ENCODE results near the gene DUSP28. TPM values are rescaled to one million over a fixed set of nuclear protein-coding genes. Genes with fewer than 3 reads are reported as not detected.
"Not testable (repeated sequence)": the region's sequence is repeated elsewhere in the genome, so short reads cannot be mapped to it uniquely, and the experiment has no call there.

Gene DUSP28
- total RNA-seq, 2 donors from 2014 or later: 1.4 to 2.8 TPM

DNA sequence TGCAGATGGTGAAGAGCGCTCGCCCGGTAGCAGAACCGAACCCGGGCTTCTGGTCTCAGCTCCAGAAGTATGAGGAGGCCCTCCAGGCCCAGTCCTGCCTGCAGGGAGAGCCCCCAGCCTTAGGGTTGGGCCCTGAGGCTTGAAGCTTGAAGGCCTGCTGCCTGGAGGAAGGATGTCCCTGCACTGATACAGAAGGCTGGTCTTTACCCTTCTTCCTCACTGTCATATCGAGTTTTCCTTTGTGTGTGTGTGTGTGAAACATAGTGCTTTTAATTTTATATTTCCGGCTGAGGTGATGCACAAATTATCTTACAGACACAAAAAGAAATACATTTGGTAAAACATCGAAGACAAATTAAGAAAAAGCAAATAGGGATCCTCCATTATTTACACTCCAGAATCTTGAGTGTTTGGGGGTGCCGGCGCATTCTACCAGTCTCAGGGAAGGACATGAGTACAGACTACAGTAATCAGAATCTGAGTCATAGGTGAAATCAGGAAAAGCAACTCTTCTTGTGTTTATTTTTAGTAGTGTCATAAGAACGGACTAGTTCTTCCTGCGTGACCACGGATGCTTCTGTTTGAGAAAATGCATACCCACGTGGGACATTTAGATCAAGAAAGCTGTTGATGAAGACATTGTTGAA is 1.3 kb downstream of the DUSP28 start:
- TF ChIP-seq, protein P1, sequence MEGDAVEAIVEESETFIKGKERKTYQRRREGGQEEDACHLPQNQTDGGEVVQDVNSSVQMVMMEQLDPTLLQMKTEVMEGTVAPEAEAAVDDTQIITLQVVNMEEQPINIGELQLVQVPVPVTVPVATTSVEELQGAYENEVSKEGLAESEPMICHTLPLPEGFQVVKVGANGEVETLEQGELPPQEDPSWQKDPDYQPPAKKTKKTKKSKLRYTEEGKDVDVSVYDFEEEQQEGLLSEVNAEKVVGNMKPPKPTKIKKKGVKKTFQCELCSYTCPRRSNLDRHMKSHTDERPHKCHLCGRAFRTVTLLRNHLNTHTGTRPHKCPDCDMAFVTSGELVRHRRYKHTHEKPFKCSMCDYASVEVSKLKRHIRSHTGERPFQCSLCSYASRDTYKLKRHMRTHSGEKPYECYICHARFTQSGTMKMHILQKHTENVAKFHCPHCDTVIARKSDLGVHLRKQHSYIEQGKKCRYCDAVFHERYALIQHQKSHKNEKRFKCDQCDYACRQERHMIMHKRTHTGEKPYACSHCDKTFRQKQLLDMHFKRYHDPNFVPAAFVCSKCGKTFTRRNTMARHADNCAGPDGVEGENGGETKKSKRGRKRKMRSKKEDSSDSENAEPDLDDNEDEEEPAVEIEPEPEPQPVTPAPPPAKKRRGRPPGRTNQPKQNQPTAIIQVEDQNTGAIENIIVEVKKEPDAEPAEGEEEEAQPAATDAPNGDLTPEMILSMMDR (conservative IDR thresholded peaks at IDR 0.05): no peak
- Histone ChIP-seq H3K36me3 (ENCODE audit: control insufficient read depth, insufficient read depth, low read length) (peaks cover 9% of the 10 kb centered on the region), H3K4me1 (ENCODE audit: control insufficient read depth, insufficient read depth, low read length) (peaks cover 2% of the 10 kb centered on the region), H3K4me3 (ENCODE audit: low read length) (peak overlapping the region; percentile 86), H3K27ac (ENCODE audit: low read depth, low read length) (no peak overlapping the region), H3K27me3 (ENCODE audit: control insufficient read depth, insufficient read depth, low read length, poor library complexity, severe bottlenecking) (no peaks in the 10 kb centered on the region), H3K9ac (ENCODE audit: extremely low read depth, low read length, poor library complexity, severe bottlenecking) (peak overlapping the region; percentile 50), H3K9me3 (ENCODE audit: control insufficient read depth, low read length) (no peaks in the 10 kb centered on the region)
- H3K27me3 Mint-ChIP-seq (ENCODE audit: insufficient read depth): peaks cover 25% of the 10 kb centered on the region
- H3K36me3 Mint-ChIP-seq (ENCODE audit: low read depth): peaks cover 17% of the 10 kb centered on the region
- peak overlapping the region; percentile 87 for H3K27ac Mint-ChIP-seq
- peaks cover 12% of the 10 kb centered on the region for H3K4me1 Mint-ChIP-seq
- peak overlapping the region; percentile 64 for H3K4me3 Mint-ChIP-seq
- WGBS, 2 experiments (ENCODE audit: insufficient coverage in 1 of 2, insufficient read length in 1 of 2): 42 to 49% methylated on average over 8 to 13 of the region's 14 CpGs
- H3K9me3 Mint-ChIP-seq: no peaks in the 10 kb centered on the region
- peak; percentile 28 for DNase-seq

- DNase-seq; H3K9me3 ChIP-seq (ENCODE audit: control insufficient read depth, low read length); H3K9me3 Mint-ChIP-seq; H3K27ac ChIP-seq (ENCODE audit: low read depth, low read length); H3K4me3 ChIP-seq (ENCODE audit: low read length); H3K36me3 ChIP-seq (ENCODE audit: control insufficient read depth, insufficient read depth, low read length); H3K4me3 Mint-ChIP-seq; H3K9ac ChIP-seq (ENCODE audit: extremely low read depth, low read length, poor library complexity, severe bottlenecking); H3K27ac Mint-ChIP-seq: not testable (repeated sequence)
- H3K4me1 ChIP-seq (ENCODE audit: control insufficient read depth, insufficient read depth, low read length): peaks cover 14% of the 10 kb centered on the region
- peaks cover 31% of the 10 kb centered on the region for H3K27me3 Mint-ChIP-seq (ENCODE audit: insufficient read depth)
- H3K4me1 Mint-ChIP-seq: peaks cover 16% of the 10 kb centered on the region
- peaks cover 17% of the 10 kb centered on the region for H3K36me3 Mint-ChIP-seq (ENCODE audit: low read depth)
- peaks cover 11% of the 10 kb centered on the region for H3K27me3 ChIP-seq (ENCODE audit: control insufficient read depth, insufficient read depth, low read length, poor library complexity, severe bottlenecking)
- WGBS, 2 experiments (ENCODE audit: insufficient coverage in 1 of 2, insufficient read length in 1 of 2): 93 to 95% methylated on average over 17 of the region's 17 CpGs
These were observed 3.1 kb downstream of the DUSP28 start for GRCh38 chr2:240563231-240563630.

GRCh38 chr2:240563951-240564560 is 3.9 kb downstream of the DUSP28 start:
- no peak overlapping the region for H3K9ac ChIP-seq (ENCODE audit: extremely low read depth, low read length, poor library complexity, severe bottlenecking)
- H3K4me3 Mint-ChIP-seq: no peak overlapping the region

More at GRCh38 chr2:240563951-240564560, 3.9 kb downstream of the DUSP28 start:
- Histone ChIP-seq H3K27me3 (ENCODE audit: control insufficient read depth, insufficient read depth, low read length, poor library complexity, severe bottlenecking) (peaks cover 11% of the 10 kb centered on the region), H3K4me3 (ENCODE audit: low read length) (no peak overlapping the region), H3K4me1 (ENCODE audit: control insufficient read depth, insufficient read depth, low read length) (peaks cover 14% of the 10 kb centered on the region), H3K9me3 (ENCODE audit: control insufficient read depth, low read length) (no peaks in the 10 kb centered on the region), H3K36me3 (ENCODE audit: control insufficient read depth, insufficient read depth, low read length) (peaks cover 9% of the 10 kb centered on the region), H3K27ac (ENCODE audit: low read depth, low read length) (no peak overlapping the region)
- 93 to 94% methylated on average over 2 to 12 of the region's 12 CpGs for WGBS, 2 experiments (ENCODE audit: insufficient coverage in 1 of 2, insufficient read length in 1 of 2)
- Mint-ChIP-seq H3K9me3 (no peaks in the 10 kb centered on the region), H3K27ac (no peak overlapping the region), H3K27me3 (ENCODE audit: insufficient read depth) (peaks cover 24% of the 10 kb centered on the region), H3K36me3 (ENCODE audit: low read depth) (peaks cover 17% of the 10 kb centered on the region), H3K4me1 (peaks cover 15% of the 10 kb centered on the region)
- TF ChIP-seq, protein P1 (conservative IDR thresholded peaks at IDR 0.05): no peak
- DNase-seq: peak; percentile 20

All from endodermal cell (in vitro differentiated cells).